ENCODE results near the gene BRSK2.
A peak's percentile ranks its signal among the peaks of the same experiment; 100 is the strongest.

Gene BRSK2

GRCh38 chr11:1470681-1471611 is 81.2 kb downstream of the BRSK2 start:
- DNase-seq, result no peak

DNA sequence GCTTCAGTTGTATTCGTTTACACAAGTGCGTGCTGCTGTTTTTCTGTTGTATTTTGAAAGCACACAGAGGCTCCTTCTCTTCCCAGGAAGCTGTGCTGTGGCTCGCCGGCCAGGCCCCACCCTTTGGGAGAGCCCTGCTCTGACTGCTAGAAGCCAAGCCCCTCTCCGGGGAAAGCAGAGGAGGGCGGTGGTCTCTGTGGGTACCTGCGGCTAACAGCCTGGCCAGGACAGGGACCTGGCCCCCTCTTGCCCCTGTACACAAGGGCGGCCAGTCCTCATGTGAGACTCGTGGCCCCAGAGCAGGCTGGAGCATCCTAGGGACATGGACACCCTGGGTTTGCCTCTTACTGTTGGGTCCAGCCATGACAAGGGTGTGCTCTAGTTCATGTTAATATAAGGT is 82.0 kb downstream of the BRSK2 start:
- no peak for DNase-seq

- DNase-seq, result no peak
Observed at GRCh38 chr11:1472180-1473005, 82.7 kb downstream of the BRSK2 start.

DNA sequence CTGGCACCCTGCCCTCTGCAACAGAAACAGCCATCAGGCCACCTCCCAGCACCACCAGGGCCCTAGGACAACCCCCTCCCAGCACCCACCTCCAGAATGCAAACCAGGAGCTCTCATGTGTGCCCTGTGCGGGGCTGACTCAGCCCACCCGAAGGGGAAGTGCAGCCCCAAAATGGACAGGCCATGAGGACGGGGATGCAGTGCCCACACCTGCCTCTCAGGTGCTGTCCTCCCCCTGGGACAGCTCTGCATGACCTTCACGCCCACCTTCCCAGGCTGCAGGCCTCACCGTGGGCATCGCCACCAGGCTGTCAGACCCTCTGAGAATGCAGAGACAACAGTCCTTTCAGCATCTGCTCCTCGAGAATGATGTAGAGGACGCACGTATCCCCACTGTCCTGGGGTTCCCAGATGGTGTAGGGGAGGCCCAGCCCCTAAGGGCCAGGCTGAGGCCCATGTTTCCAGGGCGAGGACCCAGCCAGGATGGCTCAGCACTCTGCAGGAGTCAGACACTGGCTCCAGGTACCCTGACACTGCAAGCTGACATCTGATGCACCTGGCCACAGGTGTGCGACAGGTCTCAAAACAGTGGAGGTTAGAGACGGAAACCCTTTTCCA is 83.4 kb downstream of the BRSK2 start:
- DNase-seq, result no peak

DNA sequence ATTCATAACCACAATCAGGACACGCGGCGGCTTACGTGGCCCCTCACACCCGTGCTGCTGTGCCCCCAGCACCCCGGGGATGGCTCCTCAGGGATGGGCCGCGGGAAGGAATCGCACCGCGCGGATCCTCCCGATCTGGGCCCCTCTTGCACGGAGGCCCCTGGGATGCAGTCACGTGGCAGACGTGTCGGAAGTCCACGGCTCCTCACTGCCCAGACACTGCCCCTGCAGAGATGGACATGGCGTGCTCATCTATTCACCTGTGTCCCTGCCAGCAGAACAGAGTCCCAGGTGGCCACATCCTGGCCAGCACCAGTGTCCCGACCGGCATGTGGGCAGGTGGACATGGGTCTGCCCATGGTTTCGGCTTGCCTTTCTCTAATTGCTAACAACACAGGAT is 84.1 kb downstream of the BRSK2 start:
- DNase-seq, result no peak

- DNase-seq, result no peak
Observed at GRCh38 chr11:1475841-1476240, 86.1 kb downstream of the BRSK2 start.

GRCh38 chr11:1476940-1477736 is 87.4 kb downstream of the BRSK2 start:
- no peak for DNase-seq

GRCh38 chr11:1478011-1478410 is 88.3 kb downstream of the BRSK2 start:
- DNase-seq, result no peak

GRCh38 chr11:1478544-1478943 is 88.8 kb downstream of the BRSK2 start:
- peak; percentile 29 for DNase-seq

DNA sequence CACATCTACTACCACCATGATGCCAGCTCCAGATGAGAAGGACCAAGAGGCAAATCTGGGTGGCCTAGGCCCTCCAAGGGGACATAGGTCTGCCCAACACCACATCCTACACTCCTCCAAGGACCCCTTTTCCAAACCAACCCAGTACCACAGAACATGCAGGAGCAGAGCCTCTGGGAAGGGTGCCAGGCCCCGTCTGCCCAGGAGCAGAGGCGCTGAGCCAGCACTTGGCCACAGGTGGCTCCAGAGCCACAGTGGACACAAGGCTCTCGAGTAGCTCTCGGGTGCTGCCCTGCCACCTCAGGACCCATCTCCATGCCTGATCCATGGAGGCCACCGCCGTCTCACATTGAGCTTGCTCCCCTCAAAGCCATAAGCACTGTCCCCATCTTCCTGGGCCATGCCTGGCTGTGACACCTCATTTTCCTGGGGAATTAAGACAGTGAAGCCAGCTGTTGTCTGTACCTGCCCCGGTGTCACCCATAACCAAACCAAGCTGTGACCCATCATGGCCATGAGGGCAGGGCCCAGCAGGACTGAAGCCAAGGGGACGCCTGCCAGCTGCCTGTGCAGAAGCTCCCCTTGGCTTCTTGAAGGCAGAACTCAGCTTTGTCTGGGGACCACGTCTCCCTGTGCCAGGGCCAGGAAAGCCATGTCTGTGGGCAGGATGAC is 89.4 kb downstream of the BRSK2 start:
- DNase-seq, result no peak

DNA sequence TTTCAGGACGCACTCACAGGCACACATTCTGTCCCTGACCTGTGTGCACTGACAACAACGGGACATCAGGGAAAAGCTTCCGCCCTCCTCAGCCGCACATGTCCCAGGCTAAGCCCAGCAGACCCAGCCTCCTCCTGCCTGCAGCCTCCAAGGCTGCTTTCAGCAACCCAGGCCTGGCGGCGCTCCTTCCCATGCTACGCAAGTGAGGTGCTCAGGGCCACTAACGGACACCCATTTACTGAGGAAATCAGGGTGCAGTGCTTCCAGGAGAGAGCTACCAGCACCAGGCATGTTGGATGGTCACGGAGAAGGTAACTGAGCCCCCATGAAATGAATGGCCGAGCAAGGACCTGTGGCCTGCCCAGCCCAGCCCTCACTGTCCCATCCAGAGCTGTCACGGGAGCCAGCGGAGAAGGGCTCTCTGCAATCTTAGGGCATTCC is 90.0 kb downstream of the BRSK2 start:
- no peak for DNase-seq

DNA sequence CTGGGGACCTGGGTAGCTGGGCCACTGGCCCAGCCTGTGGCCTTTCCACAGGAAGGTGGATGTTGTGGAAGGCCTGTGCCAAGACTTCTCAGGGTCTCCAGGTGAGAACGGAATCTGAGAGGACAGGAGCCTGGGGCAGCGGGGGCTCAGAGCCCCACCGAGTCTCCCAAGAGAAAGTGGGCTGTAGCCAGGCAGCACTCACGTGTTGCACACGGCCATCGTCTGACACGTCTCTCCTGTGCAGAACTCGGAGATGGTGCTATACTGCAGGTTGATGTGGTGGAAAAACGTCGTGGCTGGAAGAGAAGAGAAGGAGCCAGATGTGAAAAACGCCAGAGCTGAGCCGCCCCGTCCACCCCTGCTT is 90.4 kb downstream of the BRSK2 start:
- no peak for DNase-seq

DNA sequence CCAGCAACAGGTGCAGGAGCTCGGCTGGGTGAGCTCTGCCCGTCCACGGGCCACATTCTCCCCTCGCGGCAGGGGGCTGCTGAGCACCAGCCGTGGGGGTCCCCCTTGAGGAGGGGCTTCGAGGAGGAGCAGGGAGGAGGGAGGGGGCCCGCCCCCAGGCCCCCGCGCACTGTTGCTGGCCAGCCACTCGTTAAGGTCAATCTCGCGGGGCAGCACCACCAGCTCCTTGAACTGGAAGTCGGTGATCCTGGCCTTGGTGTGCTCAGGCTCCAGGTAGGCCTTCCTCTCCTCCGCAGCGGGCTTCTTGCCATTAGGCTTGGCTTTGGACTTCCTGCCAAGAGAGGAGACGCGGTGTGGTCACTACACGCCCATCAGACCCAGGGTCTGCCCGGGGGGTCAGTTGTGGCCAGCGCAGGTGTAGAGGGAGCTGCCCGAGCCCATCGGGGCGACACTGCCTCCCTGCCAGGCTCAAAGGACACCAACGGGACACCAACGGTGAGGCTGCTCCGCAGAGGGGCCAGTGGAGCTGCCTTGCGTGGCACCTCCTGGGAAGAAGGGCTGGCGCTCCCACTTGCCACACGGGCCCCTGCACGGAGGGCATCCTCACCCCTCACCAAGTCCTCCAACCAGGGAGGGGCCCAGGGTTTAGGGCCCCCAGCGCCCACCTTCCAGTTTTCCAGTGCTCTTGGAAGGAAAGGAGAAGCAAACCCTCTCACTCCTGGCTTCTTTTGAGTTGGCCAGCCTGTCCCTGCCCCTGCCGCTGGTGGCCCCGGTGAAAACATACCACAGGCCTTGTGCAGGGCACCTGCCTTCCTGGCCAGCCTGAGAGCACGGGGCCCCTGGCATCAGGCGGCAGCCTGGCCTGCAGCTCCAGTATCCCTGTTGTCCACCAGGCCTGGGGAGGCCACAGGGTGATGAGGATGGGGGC is 91.1 kb downstream of the BRSK2 start:
- no peak for DNase-seq

DNA sequence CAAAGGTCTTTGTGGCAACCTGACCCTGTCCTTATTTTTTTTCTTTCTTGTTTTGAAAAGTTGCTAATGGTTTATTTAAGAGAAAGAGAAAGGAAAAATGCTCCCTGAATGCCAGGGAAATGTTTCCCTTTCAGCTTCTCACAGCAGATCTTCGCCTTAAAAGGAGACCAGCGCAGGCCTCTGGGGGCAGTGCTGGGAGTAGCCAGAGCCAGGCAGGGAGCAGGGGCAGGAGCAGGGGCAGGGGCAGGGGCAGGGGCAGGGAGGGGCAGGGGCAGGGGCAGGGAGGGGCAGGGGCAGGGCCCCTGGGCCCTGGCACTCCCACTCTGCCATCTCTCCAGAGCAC is 91.7 kb downstream of the BRSK2 start:
- no peak for DNase-seq

- DNase-seq, result no peak
Observed at GRCh38 chr11:1481861-1482441, 92.2 kb downstream of the BRSK2 start.

DNA sequence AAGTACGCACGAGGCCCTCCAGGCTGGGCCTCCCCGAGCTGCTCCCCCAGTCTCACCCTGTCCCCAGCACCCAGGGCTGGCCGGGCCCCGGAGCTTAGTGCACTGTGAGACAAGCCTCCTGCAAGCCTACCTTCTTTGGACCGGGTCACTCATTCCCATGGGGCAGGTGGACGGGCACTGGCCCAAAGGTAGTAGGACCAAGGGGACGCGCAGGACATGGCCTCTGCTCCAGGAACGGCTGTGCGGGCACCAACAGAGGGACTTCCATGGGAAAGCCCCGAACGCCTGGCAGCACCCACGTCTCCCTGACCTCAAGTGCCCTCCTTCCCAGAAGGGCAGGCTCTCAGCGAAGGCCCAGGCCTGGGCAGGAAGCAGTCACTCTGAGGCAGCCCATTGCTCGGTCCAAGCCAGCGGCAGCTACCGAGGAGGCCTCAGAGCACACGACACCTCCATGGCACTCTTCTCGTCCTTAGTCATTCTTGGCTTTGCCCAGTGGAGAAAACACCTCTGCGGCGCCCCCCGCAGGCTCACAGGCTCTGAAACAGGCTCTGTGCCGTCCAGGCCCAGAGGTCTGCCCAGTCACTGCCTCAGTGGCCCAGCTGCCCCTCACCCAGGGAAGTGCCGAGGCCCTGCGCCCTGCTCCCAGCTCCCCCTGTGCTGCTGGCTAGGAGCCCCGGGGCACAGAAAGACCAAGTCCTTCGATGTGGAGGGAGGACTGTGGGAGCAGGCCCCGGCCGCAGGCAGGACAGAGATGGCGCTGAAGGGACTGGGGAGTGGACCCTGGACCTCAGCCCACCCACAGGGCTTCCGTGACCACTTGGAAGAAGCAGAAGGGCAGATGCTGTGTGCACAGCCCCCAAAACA is 93.1 kb downstream of the BRSK2 start:
- no peak for DNase-seq

GRCh38 chr11:1483445-1483961 is 93.8 kb downstream of the BRSK2 start:
- no peak for DNase-seq

DNA sequence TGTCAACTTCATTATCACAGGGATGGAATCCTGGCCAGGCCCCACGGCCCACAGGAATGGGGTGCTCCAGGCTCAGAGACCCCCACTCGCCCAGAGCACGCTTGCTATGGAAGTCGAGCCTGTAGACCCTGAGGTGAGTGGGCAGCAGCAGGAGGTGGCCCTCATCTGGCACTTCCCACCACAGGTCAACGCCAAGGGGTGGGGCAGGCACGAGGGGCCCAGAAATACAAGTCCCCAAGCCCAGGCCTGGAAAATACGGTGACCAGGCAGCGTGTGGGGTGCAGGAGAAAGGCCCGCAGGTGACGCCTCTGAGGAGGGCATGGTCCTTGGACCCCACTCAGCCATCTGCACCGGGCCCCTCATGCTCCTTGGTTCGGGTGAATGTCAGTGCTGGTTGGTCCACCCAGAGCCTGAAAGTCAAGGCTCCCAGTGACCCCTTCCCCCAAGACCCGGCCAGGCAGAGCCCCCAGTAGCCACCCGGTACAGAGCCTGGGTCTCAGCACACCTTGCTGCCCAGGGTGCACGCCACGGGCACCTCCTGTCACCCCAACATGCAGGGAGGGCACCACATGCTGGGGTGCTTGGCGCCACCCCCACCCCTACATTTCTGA is 94.4 kb downstream of the BRSK2 start:
- no peak for DNase-seq
